IPS-20b (cell line): Measurements from ENCODE around the gene NEU1.
"Not testable (repeated sequence)": the region's sequence is repeated elsewhere in the genome, so short reads cannot be mapped to it uniquely, and the experiment has no call there.

ENCODE experiments used
- H3K27ac ChIP-seq: one replicate; pipeline ENCODE4 v1.5.1; 2013; ENCODE audit warnings: low read length
- H3K27me3 ChIP-seq: 2 replicates; pipeline ENCODE4 v1.6.1; 2013; ENCODE audit warnings: mild to moderate bottlenecking, low read length, inconsistent platforms; ENCODE audit not compliant: insufficient read depth
- H3K36me3 ChIP-seq: 2 replicates; pipeline ENCODE4 v1.6.1; 2013; ENCODE audit warnings: low read depth, mild to moderate bottlenecking, inconsistent platforms, low read length, moderate library complexity; ENCODE audit not compliant: insufficient read depth
- H3K4me1 ChIP-seq: 2 replicates; pipeline ENCODE4 v1.6.1; 2013; ENCODE audit warnings: mild to moderate bottlenecking, control low read depth, inconsistent platforms, low read length, moderate library complexity; ENCODE audit not compliant: insufficient read depth
- H3K4me3 ChIP-seq: 2 replicates; pipeline ENCODE4 v1.5.1; 2013; ENCODE audit warnings: mild to moderate bottlenecking, low read length, inconsistent platforms
- H3K9ac ChIP-seq: 2 replicates; pipeline ENCODE4 v1.6.1; 2013; ENCODE audit warnings: low read depth, mild to moderate bottlenecking, inconsistent platforms, low read length, moderate library complexity
- H3K9me3 ChIP-seq: 2 replicates; pipeline ENCODE4 v1.6.1; 2013; ENCODE audit warnings: mild to moderate bottlenecking, low read depth, low read length, inconsistent platforms; ENCODE audit not compliant: insufficient read depth

NEU1 gene

DNA sequence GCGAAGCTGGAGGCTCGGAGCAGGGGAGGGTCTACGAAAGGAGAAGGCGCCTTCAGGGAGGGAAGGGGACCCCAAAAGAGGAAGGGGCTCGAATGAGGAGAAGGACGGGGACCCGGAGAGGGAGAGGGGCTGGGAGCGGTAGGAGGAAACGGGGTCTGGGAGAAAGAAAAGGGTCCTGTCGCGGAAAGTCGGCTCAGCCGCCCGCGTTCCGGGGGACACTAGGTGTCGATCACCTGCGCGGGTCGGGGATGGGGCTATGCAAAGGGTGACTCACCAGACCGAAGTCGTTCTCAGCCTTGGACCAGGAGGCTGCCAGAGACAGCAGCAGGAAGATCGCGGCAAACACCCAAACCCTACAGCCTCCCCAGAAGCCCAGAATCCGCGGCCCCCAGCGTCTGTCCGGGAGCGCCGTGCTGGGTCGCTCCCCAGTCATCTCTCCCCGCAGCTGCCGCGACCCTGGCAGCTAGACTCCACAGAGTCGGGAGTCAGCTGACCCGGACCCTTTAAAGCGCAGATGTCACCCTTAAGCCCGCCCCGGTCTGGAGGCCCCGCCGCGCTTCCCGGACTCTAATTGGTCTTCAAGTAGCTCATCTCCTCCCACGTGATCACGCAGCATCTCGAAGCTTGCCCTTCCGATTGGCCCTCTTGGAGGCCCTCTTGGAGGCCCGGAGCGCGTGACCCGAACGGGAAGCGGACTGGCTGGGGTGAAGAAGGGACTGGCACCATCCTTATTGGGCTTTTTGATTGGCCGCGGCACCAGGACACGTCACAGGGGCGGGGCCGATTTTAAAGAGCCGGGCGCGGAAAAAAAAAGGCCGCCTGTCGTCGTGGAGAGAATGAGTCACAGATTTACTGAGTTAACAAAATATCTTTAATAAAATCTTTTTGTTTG is at the start of gene NEU1:
TSS of gene NEU1 (minus strand) at position 478 of the 892 bp plus-strand sequence. CDS start at position 433, 45 bp downstream.
- Histone ChIP-seq H3K36me3 (peaks cover 23% of the 10 kb centered on the region), H3K9me3 (no peaks in the 10 kb centered on the region), H3K9ac (peak within 1 kb of the TSS; percentile 81; the same call in 1 of the 2 replicates), H3K4me1 (peaks cover 6% of the 10 kb centered on the region; the same call in 1 of the 2 replicates), H3K27ac (peak within 1 kb of the TSS; percentile 34), H3K4me3 (peak within 1 kb of the TSS; percentile 89), H3K27me3 (0 out of 2 replicates have a peak, but pooled peaks cover 6% of the 10 kb centered on the region)

DNA sequence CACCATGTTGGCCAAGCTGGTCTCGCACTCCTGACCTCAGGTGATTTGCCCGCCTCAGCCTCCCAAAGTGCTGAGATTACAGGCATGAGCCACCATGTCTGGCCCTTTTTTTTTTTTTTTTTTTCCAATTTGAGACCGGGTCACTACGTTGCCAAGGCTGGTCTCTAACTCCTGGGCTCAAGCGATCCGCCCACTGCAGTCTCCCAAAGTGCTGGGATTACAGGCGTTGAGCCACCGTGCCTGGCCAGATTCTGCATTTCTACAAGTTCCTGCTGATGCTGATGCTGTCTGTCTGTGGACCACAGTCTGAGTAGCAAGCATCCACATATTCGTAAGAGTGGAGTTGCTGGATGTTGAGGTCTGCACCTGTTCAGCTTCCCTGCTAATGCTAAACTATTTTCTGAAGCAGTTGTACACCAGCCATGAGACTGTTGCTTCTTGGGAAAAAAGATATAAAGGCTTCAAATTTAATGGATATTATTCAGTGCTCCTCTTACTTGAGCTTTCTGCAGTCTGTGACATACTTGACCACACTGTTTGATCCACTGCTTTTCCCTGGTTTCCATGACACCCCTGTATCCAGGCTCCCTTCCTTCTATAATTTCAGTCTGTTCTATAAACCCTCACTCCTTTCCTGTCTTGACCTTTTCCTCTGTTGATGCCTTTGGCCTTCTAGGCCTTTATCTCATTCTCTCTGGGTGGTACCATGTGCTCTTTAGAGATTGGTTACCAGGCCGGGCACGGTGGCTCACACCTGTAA is 49.4 kb upstream of the NEU1 start:
- no peaks in the 10 kb centered on the region for H3K27me3 ChIP-seq
- H3K4me3 ChIP-seq = no peak overlapping the region
- no peaks in the 10 kb centered on the region for H3K4me1 ChIP-seq
- no peaks in the 10 kb centered on the region for H3K9me3 ChIP-seq
- no peak overlapping the region for H3K9ac ChIP-seq
- H3K36me3 ChIP-seq = no peaks in the 10 kb centered on the region
- H3K27ac ChIP-seq = no peak overlapping the region

DNA sequence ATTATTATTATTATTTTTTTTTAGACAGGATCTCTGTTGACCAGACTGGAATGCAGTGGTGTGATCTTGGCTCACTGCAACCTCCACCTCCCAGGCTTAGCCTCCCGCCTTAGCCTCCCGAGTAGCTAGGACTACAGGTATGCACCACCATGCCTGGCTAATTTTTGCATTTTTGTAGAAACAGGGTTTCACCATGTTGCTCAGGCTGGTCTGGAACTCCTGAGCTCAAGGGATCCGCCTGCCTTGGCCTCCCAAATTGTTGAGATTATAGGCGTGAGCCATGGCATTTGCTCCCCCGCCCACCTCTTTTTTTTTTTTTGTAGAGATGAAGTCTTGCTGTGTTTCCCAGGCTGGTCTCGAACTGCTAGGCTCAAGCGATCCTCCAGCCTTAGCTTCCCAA is 46.7 kb upstream of the NEU1 start:
- not testable (repeated sequence) for H3K9ac ChIP-seq, H3K4me3 ChIP-seq, H3K9me3 ChIP-seq, H3K36me3 ChIP-seq, H3K4me1 ChIP-seq, H3K27me3 ChIP-seq, H3K27ac ChIP-seq

DNA sequence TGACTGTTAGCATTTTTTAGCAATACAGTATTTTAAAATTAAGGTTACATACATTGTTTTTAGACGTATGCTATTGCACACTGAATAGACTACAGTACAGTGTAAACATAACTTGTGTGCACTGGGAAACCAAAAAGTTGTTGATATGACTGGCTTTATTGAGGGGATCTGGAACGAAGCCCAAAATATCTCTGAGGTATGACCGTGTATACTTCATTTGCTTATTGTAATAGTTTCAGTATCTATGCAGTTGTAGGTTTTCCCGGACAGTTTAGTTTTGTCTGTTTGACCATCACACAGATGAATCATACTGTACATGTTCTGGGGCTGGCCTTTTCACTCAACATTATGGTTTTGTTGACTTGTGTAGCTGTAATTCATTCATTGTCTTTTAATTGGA is 46.2 kb upstream of the NEU1 start:
- H3K27me3 ChIP-seq = no peaks in the 10 kb centered on the region
- H3K9me3 ChIP-seq = no peaks in the 10 kb centered on the region
- H3K36me3 ChIP-seq = no peaks in the 10 kb centered on the region
- H3K4me3 ChIP-seq = no peak overlapping the region
- no peak overlapping the region for H3K9ac ChIP-seq
- H3K4me1 ChIP-seq = peaks cover 4% of the 10 kb centered on the region; the same call in 1 of the 2 replicates
- no peak overlapping the region for H3K27ac ChIP-seq

DNA sequence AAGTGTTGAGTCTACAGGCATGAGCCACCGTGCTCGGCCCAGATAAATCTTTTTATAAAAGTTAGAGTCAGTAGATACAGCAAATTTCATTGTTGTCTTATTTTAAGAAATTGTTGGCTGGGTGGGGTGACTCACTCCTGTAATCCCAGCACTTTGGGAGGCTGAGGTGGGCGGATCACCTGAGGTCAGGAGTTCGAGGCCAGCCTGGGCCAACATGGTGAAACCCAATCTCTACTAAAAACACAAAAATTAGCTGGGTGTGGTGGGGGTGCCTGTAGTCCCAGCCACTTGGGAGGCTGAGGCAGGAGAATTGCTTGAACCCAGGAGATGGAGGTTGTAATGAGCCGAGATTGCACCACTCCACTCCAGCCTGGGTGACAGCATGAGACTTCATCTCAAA is 45.6 kb upstream of the NEU1 start:
- H3K27me3 ChIP-seq, H3K4me3 ChIP-seq, H3K4me1 ChIP-seq, H3K27ac ChIP-seq, H3K9me3 ChIP-seq, H3K9ac ChIP-seq, H3K36me3 ChIP-seq: not testable (repeated sequence)

DNA sequence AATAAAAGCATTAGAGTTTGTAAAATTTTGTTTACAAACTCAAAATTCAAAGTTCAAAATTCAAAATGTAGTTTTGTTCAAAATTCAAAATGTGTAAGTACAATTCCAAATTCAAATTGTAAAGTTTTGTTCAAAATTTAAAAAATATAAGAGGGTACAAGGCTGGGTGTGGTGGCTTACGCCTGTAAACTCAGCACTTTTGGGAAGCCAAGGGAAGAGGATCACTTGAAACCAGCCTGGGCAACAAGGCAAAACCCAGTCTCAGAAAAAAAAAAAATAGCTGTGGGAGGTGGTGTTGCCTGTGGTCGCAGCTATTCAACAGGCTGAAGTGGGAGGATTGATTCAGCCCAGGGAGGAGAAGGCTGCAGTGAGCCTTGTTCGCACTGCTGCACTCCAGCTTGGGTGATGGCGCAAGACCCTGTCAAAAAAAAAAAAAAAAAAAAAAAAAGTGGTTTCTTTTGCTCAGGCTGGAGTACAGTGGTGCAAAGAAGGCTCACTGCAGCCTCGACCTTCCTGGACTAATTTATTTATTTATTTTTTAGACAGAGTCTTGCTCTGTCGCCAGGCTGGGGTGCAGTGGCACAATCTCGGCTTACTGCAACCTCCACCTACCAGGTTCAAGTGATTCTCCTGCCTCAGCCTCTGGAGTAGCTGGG is 44.7 kb upstream of the NEU1 start:
- Histone ChIP-seq H3K4me3 (no peak overlapping the region), H3K9ac (no peak overlapping the region), H3K27me3 (no peaks in the 10 kb centered on the region), H3K36me3 (no peaks in the 10 kb centered on the region), H3K4me1 (peaks cover 4% of the 10 kb centered on the region; the same call in 1 of the 2 replicates), H3K9me3 (no peaks in the 10 kb centered on the region), H3K27ac (no peak overlapping the region)

DNA sequence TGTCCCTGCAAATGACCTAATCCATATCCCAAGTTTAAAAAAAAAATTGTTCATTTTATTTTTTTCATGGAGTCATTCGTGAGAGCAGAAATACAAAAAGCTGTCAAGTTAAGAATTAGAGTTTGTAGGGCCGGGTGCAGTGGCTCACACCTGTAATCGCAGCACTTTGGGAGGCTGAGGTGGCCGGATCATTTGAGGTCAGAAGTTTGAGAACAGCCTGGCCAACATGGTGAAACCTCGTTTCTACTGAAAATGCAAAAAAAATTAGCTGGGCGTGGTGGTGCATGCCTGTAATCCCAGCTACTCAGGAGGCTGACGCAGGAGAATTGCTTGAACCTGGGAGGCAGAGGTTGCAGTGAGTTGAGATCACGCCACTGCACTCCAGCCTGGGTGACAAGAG is 44.1 kb upstream of the NEU1 start:
- H3K4me1 ChIP-seq, H3K27ac ChIP-seq, H3K4me3 ChIP-seq, H3K9me3 ChIP-seq, H3K27me3 ChIP-seq, H3K9ac ChIP-seq, H3K36me3 ChIP-seq: not testable (repeated sequence)

DNA sequence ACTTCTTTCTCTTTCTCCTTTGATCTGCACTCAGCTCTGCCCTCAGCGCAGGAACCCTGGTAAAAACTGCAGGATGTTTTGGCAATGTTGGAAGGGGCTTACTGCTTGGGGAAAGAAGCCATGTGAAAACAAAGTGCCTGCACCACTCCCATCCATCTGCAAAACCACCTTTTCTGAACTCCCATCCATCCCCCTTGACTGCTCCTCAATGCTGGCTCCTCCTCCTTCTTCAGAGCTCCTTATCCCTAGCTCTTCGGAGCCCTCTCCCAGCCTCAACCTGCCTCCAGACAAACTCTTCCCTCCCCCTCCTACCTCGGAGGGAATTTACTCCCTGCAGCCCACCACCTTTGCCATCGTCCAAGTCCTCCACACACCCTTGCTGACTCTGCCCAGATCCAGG is 43.5 kb upstream of the NEU1 start:
- Histone ChIP-seq H3K4me3 (0 out of 2 replicates have a peak overlapping the region, but pooled peaks have one; percentile 5), H3K9ac (peak overlapping the region; percentile 28; the same call in 1 of the 2 replicates), H3K9me3 (no peaks in the 10 kb centered on the region), H3K27me3 (no peaks in the 10 kb centered on the region), H3K4me1 (peaks cover 4% of the 10 kb centered on the region; the same call in 1 of the 2 replicates), H3K36me3 (no peaks in the 10 kb centered on the region), H3K27ac (no peak overlapping the region)

DNA sequence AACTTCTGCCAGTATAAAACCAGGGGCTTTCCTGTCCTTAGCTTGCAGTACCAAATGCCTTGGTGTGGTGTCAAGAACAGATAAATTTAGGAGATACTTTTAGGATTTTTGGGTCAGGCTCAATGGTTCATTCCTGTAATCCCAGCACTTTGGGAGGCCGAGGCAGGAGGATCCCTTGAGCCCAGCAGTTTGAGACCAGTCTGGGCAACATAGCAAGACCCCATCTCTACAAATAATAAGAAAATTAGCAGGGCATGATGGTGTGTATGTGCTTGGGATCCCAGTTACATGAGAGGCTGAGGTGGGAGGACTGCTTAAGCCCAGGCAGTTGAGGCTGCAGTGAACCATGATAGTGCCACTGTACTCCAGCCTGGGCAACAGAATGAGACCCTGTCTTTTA is 42.4 kb upstream of the NEU1 start:
- Histone ChIP-seq H3K36me3 (no peaks in the 10 kb centered on the region), H3K9me3 (no peaks in the 10 kb centered on the region), H3K27me3 (no peaks in the 10 kb centered on the region), H3K27ac (no peak overlapping the region), H3K4me3 (no peak overlapping the region), H3K4me1 (peaks cover 4% of the 10 kb centered on the region; the same call in 1 of the 2 replicates), H3K9ac (no peak overlapping the region)

DNA sequence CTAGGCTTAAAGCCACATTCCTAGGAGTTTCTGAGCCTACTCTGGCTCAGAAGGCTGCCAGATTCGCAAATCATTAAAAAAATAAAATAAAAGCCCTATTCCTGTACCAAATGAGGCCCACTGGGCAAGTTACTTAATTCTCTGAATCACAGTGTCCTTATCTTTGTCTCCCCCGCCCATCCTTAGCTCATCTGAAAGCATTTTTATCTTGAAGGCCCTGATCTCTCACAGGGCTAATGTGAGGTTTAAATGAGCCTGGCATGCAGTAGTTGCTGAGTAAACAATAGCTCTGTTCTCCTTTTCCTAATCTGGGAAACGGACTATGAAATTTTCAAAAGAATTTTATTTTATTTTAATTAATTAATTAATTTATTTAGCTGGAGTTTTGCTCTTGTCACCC is 41.3 kb upstream of the NEU1 start:
- no peaks in the 10 kb centered on the region for H3K9me3 ChIP-seq

DNA sequence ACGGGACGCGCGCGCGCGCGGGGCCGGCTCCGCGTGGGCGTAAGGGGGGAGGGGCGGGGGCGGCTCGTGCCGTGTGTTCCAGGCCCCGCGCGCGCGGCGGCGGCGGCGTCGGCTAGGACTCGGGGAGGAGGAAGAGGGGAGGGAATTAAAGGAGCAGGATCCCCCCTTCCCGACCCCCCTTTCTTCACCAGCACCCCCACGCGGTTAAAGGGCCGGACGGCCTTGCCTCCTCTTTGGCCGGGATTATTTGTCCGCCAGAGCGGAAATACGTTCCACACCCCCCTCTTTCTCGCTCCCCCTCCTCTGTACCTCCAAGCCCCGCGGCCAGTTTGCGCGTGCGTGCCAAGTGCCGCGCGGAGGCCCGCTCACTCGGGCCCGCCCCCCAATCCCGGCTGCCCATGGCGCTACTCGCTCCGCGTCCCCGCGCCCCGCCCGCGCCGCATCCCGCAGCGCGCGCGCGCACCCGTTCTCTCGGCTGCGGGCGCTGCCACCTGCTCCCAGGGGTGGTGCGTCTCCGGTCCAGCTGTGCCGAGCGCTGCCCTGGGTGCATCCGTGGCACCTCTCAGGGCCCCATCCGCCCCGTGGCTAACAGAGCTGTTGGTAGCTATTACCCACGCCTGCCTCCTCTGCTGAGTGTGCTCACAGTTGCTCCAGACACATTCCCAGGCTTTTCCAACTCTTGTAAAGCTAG is 39.5 kb upstream of the NEU1 start, which contains the start of gene ZBTB12:
TSS of gene ZBTB12 (minus strand) at position 134 of the 691 bp plus-strand sequence. CDS start 781 bp downstream, outside the sequence.
- peaks cover 8% of the 10 kb centered on the region; the same call in 1 of the 2 replicates for H3K4me1 ChIP-seq
- peak within 1 kb of the TSS; percentile 68 for H3K4me3 ChIP-seq
- H3K27ac ChIP-seq = no peak within 1 kb of the TSS
- no peaks in the 10 kb centered on the region for H3K9me3 ChIP-seq
- peaks cover 7% of the 10 kb centered on the region; the same call in 1 of the 2 replicates for H3K36me3 ChIP-seq
- peak within 1 kb of the TSS; percentile 74; the same call in 1 of the 2 replicates for H3K9ac ChIP-seq
- H3K27me3 ChIP-seq = no peaks in the 10 kb centered on the region

More for the DNA sequence above, 41.3 kb upstream of the NEU1 start:
- H3K4me1 ChIP-seq = peaks cover 4% of the 10 kb centered on the region; the same call in 1 of the 2 replicates
- H3K36me3 ChIP-seq = peaks cover 7% of the 10 kb centered on the region; the same call in 1 of the 2 replicates
- H3K4me3 ChIP-seq = no peak overlapping the region
- no peak overlapping the region for H3K9ac ChIP-seq
- H3K27me3 ChIP-seq = no peaks in the 10 kb centered on the region
- H3K27ac ChIP-seq = no peak overlapping the region
